ENCODE results near the gene ZSWIM2. TPM values are rescaled to one million over a fixed set of nuclear protein-coding genes. Genes with fewer than 3 reads are reported as not detected.

Gene ZSWIM2
- total RNA-seq, 4 donors from 2014 or later, result not detected

- no peaks in the 10 kb centered on the region for H3K27me3 ChIP-seq
- ATAC-seq, result no peak
- H3K36me3 ChIP-seq, result no peaks in the 10 kb centered on the region
- 86 to 87% methylated on average over 5 of the region's 5 CpGs for WGBS, 2 donors (ENCODE audit: low coverage in 1 of 2)
- H3K9me3 ChIP-seq, result peaks cover 0 to 2% (median 0%) of the 10 kb centered on the region in 3 donors
- H3K27ac ChIP-seq, result no peak overlapping the region
- H3K4me3 ChIP-seq, result no peak overlapping the region
- TF ChIP-seq POLR2AphosphoS5 (IDR thresholded peaks at IDR 0.05) (no peak), CTCF (IDR thresholded peaks at IDR 0.05) (no peak), POLR2A (IDR thresholded peaks at IDR 0.05) (no peak), EP300 (IDR thresholded peaks at IDR 0.05) (no peak)
- H3K4me1 ChIP-seq, result peaks cover 0 to 8% (median 6%) of the 10 kb centered on the region in 3 donors
Measured at GRCh38 chr2:186852508-186852907, 3.5 kb upstream of the ZSWIM2 start.

- Histone ChIP-seq H3K4me3 (no peak overlapping the region), H3K9me3 (no peaks in the 10 kb centered on the region), H3K4me1 (no peaks in the 10 kb centered on the region), H3K27me3 (peaks cover 3% of the 10 kb centered on the region), H3K36me3 (no peaks in the 10 kb centered on the region), H3K27ac (no peak overlapping the region)
- no peak for ATAC-seq
- no peak for TF ChIP-seq EP300 (IDR thresholded peaks at IDR 0.05)
- TF ChIP-seq POLR2A (IDR thresholded peaks at IDR 0.05), result no peak
- no peak for TF ChIP-seq CTCF (IDR thresholded peaks at IDR 0.05)
- TF ChIP-seq POLR2AphosphoS5 (IDR thresholded peaks at IDR 0.05), result no peak
- WGBS, 2 donors (ENCODE audit: low coverage in 1 of 2), result 84 to 86% methylated on average over 3 of the region's 3 CpGs
Measured at GRCh38 chr2:186842373-186842772, 6.6 kb downstream of the ZSWIM2 start.

- H3K27me3 ChIP-seq, result peaks cover 3% of the 10 kb centered on the region
- H3K27ac ChIP-seq, result no peak overlapping the region
- 33 to 41% methylated on average over 3 of the region's 3 CpGs for WGBS, 2 donors (ENCODE audit: low coverage in 1 of 2)
- TF ChIP-seq CTCF (IDR thresholded peaks at IDR 0.05) (no peak), POLR2AphosphoS5 (IDR thresholded peaks at IDR 0.05) (no peak), POLR2A (IDR thresholded peaks at IDR 0.05) (no peak), EP300 (IDR thresholded peaks at IDR 0.05) (no peak)
- H3K4me3 ChIP-seq, result no peak overlapping the region
- H3K4me1 ChIP-seq, result no peaks in the 10 kb centered on the region
- ATAC-seq, result no peak
- no peaks in the 10 kb centered on the region for H3K9me3 ChIP-seq
- H3K36me3 ChIP-seq, result no peaks in the 10 kb centered on the region
Measured at GRCh38 chr2:186841940-186842339, 7.0 kb downstream of the ZSWIM2 start.

GRCh38 chr2:186835628-186836027 lies 13.3 kb downstream of the ZSWIM2 start:
- Histone ChIP-seq H3K36me3 (no peaks in the 10 kb centered on the region), H3K4me3 (no peak overlapping the region), H3K27ac (no peak overlapping the region), H3K9me3 (no peaks in the 10 kb centered on the region), H3K4me1 (no peaks in the 10 kb centered on the region), H3K27me3 (no peaks in the 10 kb centered on the region)
- TF ChIP-seq POLR2A (IDR thresholded peaks at IDR 0.05) (no peak), EP300 (IDR thresholded peaks at IDR 0.05) (no peak), POLR2AphosphoS5 (IDR thresholded peaks at IDR 0.05) (no peak), CTCF (IDR thresholded peaks at IDR 0.05) (no peak)
- 13 to 50% methylated on average over 1 of the region's 1 CpG for WGBS, 2 donors (ENCODE audit: low coverage in 1 of 2)
- no peak for ATAC-seq

GRCh38 chr2:186827862-186828492 lies 21.0 kb downstream of the ZSWIM2 start:
- Histone ChIP-seq H3K36me3 (no peaks in the 10 kb centered on the region), H3K4me3 (no peak overlapping the region), H3K9me3 (no peaks in the 10 kb centered on the region), H3K4me1 (no peaks in the 10 kb centered on the region), H3K27ac (no peak overlapping the region), H3K27me3 (no peaks in the 10 kb centered on the region)
- ATAC-seq, result no peak
- WGBS, 2 donors (ENCODE audit: low coverage in 1 of 2), result 44 to 56% methylated on average over 2 of the region's 2 CpGs
- no peak for TF ChIP-seq CTCF (IDR thresholded peaks at IDR 0.05)
- no peak for TF ChIP-seq EP300 (IDR thresholded peaks at IDR 0.05)
- no peak for TF ChIP-seq POLR2A (IDR thresholded peaks at IDR 0.05)
- no peak for TF ChIP-seq POLR2AphosphoS5 (IDR thresholded peaks at IDR 0.05)
